Ectodermal cell (in vitro differentiated cells): ENCODE data around the gene ARHGAP22.
"Not testable (repeated sequence)": the region's sequence is repeated elsewhere in the genome, so short reads cannot be mapped to it uniquely, and the experiment has no call there.

Source experiments
- H3K27ac ChIP-seq: 2 replicates; pipeline ENCODE4 v1.7.0; 2013; ENCODE audit warnings: mild to moderate bottlenecking, low read depth, low read length; ENCODE audit not compliant: insufficient read depth, poor library complexity, severe bottlenecking
- H3K27me3 ChIP-seq: 2 replicates; pipeline ENCODE4 v1.7.0; 2013; ENCODE audit warnings: mild to moderate bottlenecking, low read length; ENCODE audit not compliant: insufficient read depth, control insufficient read depth, poor library complexity, severe bottlenecking
- H3K36me3 ChIP-seq: one replicate; pipeline ENCODE4 v1.7.0; 2013; ENCODE audit warnings: low read length; ENCODE audit not compliant: control insufficient read depth, insufficient read depth
- H3K4me1 ChIP-seq: one replicate; pipeline ENCODE4 v1.7.0; 2013; ENCODE audit warnings: low read length; ENCODE audit not compliant: control insufficient read depth, insufficient read depth
- H3K4me3 ChIP-seq: 2 replicates; pipeline ENCODE4 v1.7.0; 2013; ENCODE audit warnings: low read depth, low read length, control low read depth; ENCODE audit not compliant: insufficient read depth
- H3K9me3 ChIP-seq: 2 replicates; pipeline ENCODE4 v1.7.0; 2013; ENCODE audit warnings: mild to moderate bottlenecking, low read length, moderate library complexity; ENCODE audit not compliant: control insufficient read depth
- WGBS, 2 experiments: methylation state at CpG; one replicate each; pipeline ENCODE4 v1.1.7; 2013; ENCODE audit warnings: missing lambda C conversion rate in 2 of 2; 5-methylcytosine and 5-hydroxymethylcytosine counted together

The ARHGAP22 gene

GRCh38 chr10:48641099-48641690, 36.3 kb upstream of the ARHGAP22 start:
- not testable (repeated sequence) for H3K27ac ChIP-seq, H3K9me3 ChIP-seq, H3K4me3 ChIP-seq, H3K4me1 ChIP-seq, H3K27me3 ChIP-seq, H3K36me3 ChIP-seq
- 91 to 96% methylated on average over 3 of the region's 4 CpGs for WGBS, 2 experiments

DNA sequence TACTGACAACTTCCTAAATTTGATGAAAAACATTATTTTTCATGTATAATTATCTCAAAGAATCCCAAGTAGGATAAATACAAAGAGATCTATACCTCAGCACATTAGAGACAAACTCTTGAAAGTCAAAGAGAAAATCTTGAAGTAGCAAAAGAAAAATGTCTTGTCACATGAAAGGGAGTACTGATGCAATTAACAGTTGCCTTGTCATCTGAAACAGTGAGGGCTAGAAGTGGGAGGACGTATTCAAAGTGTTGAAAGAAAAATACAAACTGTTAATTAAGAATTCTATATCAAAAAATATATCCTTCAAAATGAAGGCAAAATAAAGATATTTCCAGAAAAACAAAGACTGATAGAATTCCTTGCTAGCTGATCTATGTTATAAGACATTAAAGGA, 35.5 kb upstream of the ARHGAP22 start:
- H3K27me3 ChIP-seq: no peaks in the 10 kb centered on the region
- no peaks in the 10 kb centered on the region for H3K36me3 ChIP-seq
- H3K9me3 ChIP-seq: no peaks in the 10 kb centered on the region
- WGBS, 2 experiments: no CpG with 5 or more reads among the region's 1 CpG
- H3K4me1 ChIP-seq: no peaks in the 10 kb centered on the region
- H3K4me3 ChIP-seq: no peak overlapping the region
- H3K27ac ChIP-seq: no peak overlapping the region

DNA sequence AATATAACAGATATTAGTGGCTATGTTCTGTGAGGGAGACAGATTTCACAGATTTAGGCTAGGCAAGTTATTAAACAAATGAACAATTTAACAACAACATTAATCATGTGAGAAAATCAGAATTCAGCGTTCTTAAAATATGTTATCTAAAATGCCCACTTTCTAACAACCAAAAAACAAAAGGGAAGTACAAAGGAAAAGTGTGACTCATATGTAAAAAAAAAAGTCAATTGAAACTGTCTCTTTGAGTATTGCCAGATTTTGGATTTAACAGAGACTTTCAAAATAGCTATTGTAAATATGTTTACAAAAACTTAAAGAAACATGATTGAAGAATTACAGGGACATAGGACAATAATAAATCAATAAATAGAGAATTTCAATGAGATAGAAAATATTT, 34.8 kb upstream of the ARHGAP22 start:
- no peaks in the 10 kb centered on the region for H3K9me3 ChIP-seq
- H3K36me3 ChIP-seq: no peaks in the 10 kb centered on the region
- no peaks in the 10 kb centered on the region for H3K27me3 ChIP-seq
- no peak overlapping the region for H3K4me3 ChIP-seq
- no peaks in the 10 kb centered on the region for H3K4me1 ChIP-seq
- no peak overlapping the region for H3K27ac ChIP-seq
- WGBS, 2 experiments: 89% methylated on average over 1 of the region's 1 CpG; no CpG with 5 or more reads in 1 of the 2 experiments

DNA sequence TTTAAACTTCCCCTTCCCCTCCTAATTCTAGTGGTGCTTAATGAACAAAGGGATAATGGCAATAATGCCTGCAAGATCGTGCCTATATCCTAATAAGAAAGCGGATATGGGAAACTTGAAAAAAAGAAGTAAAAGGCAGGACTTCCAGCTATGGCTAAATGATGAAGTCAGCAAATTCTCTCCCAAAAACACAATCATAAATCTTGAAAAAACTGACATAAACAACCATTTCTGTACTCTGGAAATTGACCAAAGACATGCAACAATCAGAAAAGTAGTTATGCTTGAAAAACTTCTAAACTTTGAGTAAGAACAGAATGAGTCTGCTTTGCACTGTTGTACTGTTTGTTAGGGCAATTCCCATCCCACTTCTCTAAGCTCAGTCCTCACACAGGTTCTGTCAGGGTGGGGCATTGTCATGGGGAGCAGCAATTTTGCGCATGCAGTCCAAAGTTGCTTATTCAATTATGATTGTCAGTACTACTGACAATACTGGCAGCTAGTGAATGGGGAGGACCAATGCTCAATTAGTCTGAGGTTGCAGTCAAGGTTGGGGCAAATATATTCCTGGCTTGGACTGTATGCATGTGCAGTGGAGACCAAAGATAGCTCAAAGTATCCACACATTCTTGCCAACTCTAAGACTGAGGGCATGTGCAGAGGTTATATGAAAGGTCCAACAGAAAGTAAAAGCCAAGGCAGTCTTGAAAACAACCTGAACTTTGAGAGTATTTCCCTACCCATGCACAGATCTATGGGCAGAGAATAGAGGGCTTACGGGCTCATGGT, 34.1 kb upstream of the ARHGAP22 start:
- Histone ChIP-seq H3K36me3 (no peaks in the 10 kb centered on the region), H3K4me1 (no peaks in the 10 kb centered on the region), H3K4me3 (no peak overlapping the region), H3K27ac (no peak overlapping the region), H3K27me3 (no peaks in the 10 kb centered on the region), H3K9me3 (no peaks in the 10 kb centered on the region)
- 89 to 92% methylated on average over 4 of the region's 4 CpGs for WGBS, 2 experiments

- Histone ChIP-seq H3K9me3 (no peaks in the 10 kb centered on the region), H3K27me3 (no peaks in the 10 kb centered on the region), H3K4me3 (no peak overlapping the region), H3K36me3 (no peaks in the 10 kb centered on the region), H3K27ac (no peak overlapping the region), H3K4me1 (no peaks in the 10 kb centered on the region)
- 85 to 92% methylated on average over 4 of the region's 4 CpGs for WGBS, 2 experiments
These were observed 33.3 kb upstream of the ARHGAP22 start for GRCh38 chr10:48638158-48638557.

DNA sequence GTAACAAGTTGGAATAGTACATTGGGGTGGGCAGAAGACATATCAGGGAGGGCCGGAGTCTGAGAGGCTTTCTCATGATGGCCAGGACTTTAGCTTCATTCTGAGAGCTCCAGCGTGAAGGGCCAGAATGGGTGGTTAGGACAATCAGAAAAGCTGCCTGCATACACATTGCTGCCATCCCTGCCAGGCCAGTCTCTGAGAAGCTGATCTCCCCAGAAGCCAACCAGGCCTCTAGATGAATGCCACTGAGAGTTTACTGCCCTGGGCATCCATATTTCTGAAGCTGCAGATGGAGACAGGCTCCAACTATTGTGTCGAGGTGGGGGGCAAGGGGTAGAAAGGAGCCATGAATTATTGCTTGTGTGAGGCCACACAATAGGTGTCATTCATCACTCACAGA, 32.0 kb upstream of the ARHGAP22 start:
- no peak overlapping the region for H3K4me3 ChIP-seq
- H3K4me1 ChIP-seq: no peaks in the 10 kb centered on the region
- 91 to 98% methylated on average over 3 of the region's 3 CpGs for WGBS, 2 experiments
- no peaks in the 10 kb centered on the region for H3K36me3 ChIP-seq
- H3K9me3 ChIP-seq: no peaks in the 10 kb centered on the region
- no peak overlapping the region for H3K27ac ChIP-seq
- H3K27me3 ChIP-seq: no peaks in the 10 kb centered on the region

- H3K27ac ChIP-seq: no peak overlapping the region
- H3K4me1 ChIP-seq: no peaks in the 10 kb centered on the region
- no peaks in the 10 kb centered on the region for H3K27me3 ChIP-seq
- WGBS, 2 experiments: 85 to 88% methylated on average over 3 of the region's 3 CpGs
- no peaks in the 10 kb centered on the region for H3K36me3 ChIP-seq
- no peaks in the 10 kb centered on the region for H3K9me3 ChIP-seq
- no peak overlapping the region for H3K4me3 ChIP-seq
These were observed 31.4 kb upstream of the ARHGAP22 start for GRCh38 chr10:48636231-48636630.

- Histone ChIP-seq H3K4me1 (no peaks in the 10 kb centered on the region), H3K27me3 (no peaks in the 10 kb centered on the region), H3K9me3 (no peaks in the 10 kb centered on the region), H3K4me3 (no peak overlapping the region), H3K36me3 (no peaks in the 10 kb centered on the region), H3K27ac (no peak overlapping the region)
- WGBS, 2 experiments: 93% methylated on average over 8 of the region's 8 CpGs
These were observed 30.2 kb upstream of the ARHGAP22 start for GRCh38 chr10:48634984-48635557.

- Histone ChIP-seq H3K4me1 (no peaks in the 10 kb centered on the region), H3K4me3 (no peak overlapping the region), H3K27me3 (no peaks in the 10 kb centered on the region), H3K36me3 (no peaks in the 10 kb centered on the region), H3K27ac (no peak overlapping the region), H3K9me3 (no peaks in the 10 kb centered on the region)
- 91 to 96% methylated on average over 5 of the region's 5 CpGs for WGBS, 2 experiments
These were observed 29.5 kb upstream of the ARHGAP22 start for GRCh38 chr10:48634198-48634983.
